ENCODE results near the gene CYP4F22.

GRCh38 chr19:15539638-15540037 lies 31.3 kb downstream of the CYP4F22 start:
- TF ChIP-seq CTCF (IDR thresholded peaks at IDR 0.05) (no peak), POLR2A (IDR thresholded peaks at IDR 0.05) (no peak)
